ENCODE results near the gene DESI1.
"Not testable (repeated sequence)": the region's sequence is repeated elsewhere in the genome, so short reads cannot be mapped to it uniquely, and the experiment has no call there.

DESI1 gene

GRCh38 chr22:41634610-41635009 lies 13.8 kb upstream of the DESI1 start:
- DNase-seq (ENCODE audit: low read depth): not testable (repeated sequence)

- not testable (repeated sequence) for DNase-seq (ENCODE audit: low read depth)
Observed at GRCh38 chr22:41631615-41632014, 10.8 kb upstream of the DESI1 start.

GRCh38 chr22:41631115-41631514 lies 10.3 kb upstream of the DESI1 start:
- not testable (repeated sequence) for DNase-seq (ENCODE audit: low read depth)

- DNase-seq (ENCODE audit: low read depth): no peak
Observed at GRCh38 chr22:41625577-41625976, 4.7 kb upstream of the DESI1 start.

- DNase-seq (ENCODE audit: low read depth): no peak
Observed at GRCh38 chr22:41621911-41622179, 1.0 kb upstream of the DESI1 start.

GRCh38 chr22:41621099-41621910 lies 462 bp upstream of the DESI1 start, which contains the start of gene XRCC6:
TSS of gene XRCC6 (plus strand) at chr22:41621295. CDS start at chr22:41622005, 710 bp downstream.
- peak; percentile 99 for DNase-seq (ENCODE audit: low read depth)

GRCh38 chr22:41619979-41620588 lies 759 bp downstream of the DESI1 start:
- DNase-seq (ENCODE audit: low read depth): no peak

- DNase-seq (ENCODE audit: low read depth): no peak
Observed at GRCh38 chr22:41613456-41613855, 7.4 kb downstream of the DESI1 start.

- DNase-seq (ENCODE audit: low read depth): no peak
Observed at GRCh38 chr22:41612603-41613306, 8.1 kb downstream of the DESI1 start.

GRCh38 chr22:41608386-41608785 lies 12.5 kb downstream of the DESI1 start:
- no peak for DNase-seq (ENCODE audit: low read depth)

GRCh38 chr22:41603873-41604332 lies 16.9 kb downstream of the DESI1 start:
- no peak for DNase-seq (ENCODE audit: low read depth)

GRCh38 chr22:41600976-41601375 lies 19.9 kb downstream of the DESI1 start:
- DNase-seq (ENCODE audit: low read depth): no peak

GRCh38 chr22:41598891-41599635 lies 21.8 kb downstream of the DESI1 start:
- DNase-seq (ENCODE audit: low read depth): no peak

GRCh38 chr22:41598081-41598480 lies 22.8 kb downstream of the DESI1 start:
- DNase-seq (ENCODE audit: low read depth): peak; percentile 72

- DNase-seq (ENCODE audit: low read depth): no peak
Observed at GRCh38 chr22:41597635-41597953, 23.2 kb downstream of the DESI1 start.

GRCh38 chr22:41596776-41597634 lies 23.8 kb downstream of the DESI1 start:
- DNase-seq (ENCODE audit: low read depth): no peak

- no peak for DNase-seq (ENCODE audit: low read depth)
Observed at GRCh38 chr22:41595703-41596102, 25.1 kb downstream of the DESI1 start.

- not testable (repeated sequence) for DNase-seq (ENCODE audit: low read depth)
Observed at GRCh38 chr22:41593336-41593960, 27.4 kb downstream of the DESI1 start.

- DNase-seq (ENCODE audit: low read depth): peak; percentile 97
Observed at GRCh38 chr22:41589391-41590241, 31.2 kb downstream of the DESI1 start, which contains the start of gene PMM1. TSS of gene PMM1 (minus strand) at chr22:41589840. CDS start at chr22:41589805, 35 bp downstream.

- DNase-seq (ENCODE audit: low read depth): no peak
Observed at GRCh38 chr22:41587347-41587723, 33.5 kb downstream of the DESI1 start.

All from non-pigmented ciliary epithelial cell (primary cell).